Measurements from ENCODE around the gene RAB31.

The RAB31 gene

DNA sequence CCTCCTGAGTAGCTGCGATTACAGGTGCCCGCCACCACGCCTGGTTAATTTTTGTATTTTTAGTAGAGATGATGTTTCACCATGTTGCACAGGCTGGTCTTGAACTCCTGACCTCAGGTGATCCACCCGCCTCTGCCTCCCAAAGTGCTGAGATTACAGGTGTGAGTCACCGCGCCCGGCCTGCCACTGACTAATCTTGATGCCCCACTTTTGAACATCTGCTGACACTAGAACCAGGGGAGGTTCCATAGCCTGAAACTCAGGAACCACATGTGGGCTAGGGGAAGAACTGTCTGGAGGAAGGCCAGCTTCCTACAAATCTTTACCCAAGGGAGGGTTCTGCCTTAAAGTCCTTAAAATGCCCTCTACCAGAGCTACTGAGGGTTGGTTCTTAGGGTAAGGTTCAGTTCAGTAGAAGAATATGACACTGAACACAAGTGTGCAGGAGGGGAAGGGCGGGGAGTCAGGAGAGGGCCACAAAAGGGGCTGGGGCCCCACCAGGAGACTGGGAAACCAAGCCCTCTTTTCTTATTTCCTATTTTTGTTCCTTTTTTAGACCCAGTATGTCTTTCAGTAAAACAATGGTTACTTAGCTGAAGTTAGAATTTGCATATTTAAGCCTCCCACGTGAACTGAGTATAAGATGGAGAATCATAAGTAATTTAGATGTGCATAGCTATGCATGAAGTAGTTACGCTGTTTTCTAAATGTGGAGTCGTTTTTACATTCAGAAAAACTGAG, 6.3 kb upstream of the RAB31 start:
- Histone ChIP-seq H3K9me3 (ENCODE audit: severe bottlenecking) (no peaks in the 10 kb centered on the region), H3K36me3 (ENCODE audit: low read depth) (no peaks in the 10 kb centered on the region), H3K27me3 (ENCODE audit: insufficient read depth, poor library complexity, severe bottlenecking) (no peaks in the 10 kb centered on the region), H3K27ac (ENCODE audit: poor library complexity, severe bottlenecking) (no peak overlapping the region), H3K4me3 (ENCODE audit: severe bottlenecking) (no peak overlapping the region), H3K4me1 (ENCODE audit: insufficient read depth, poor library complexity, severe bottlenecking) (peaks cover 21% of the 10 kb centered on the region)
- DNase-seq (ENCODE audit: low spot score) (no peak), ATAC-seq (ENCODE audit: low read depth) (peak; percentile 42; the same call in 1 of the 3 replicates)
- TF ChIP-seq, protein P1, sequence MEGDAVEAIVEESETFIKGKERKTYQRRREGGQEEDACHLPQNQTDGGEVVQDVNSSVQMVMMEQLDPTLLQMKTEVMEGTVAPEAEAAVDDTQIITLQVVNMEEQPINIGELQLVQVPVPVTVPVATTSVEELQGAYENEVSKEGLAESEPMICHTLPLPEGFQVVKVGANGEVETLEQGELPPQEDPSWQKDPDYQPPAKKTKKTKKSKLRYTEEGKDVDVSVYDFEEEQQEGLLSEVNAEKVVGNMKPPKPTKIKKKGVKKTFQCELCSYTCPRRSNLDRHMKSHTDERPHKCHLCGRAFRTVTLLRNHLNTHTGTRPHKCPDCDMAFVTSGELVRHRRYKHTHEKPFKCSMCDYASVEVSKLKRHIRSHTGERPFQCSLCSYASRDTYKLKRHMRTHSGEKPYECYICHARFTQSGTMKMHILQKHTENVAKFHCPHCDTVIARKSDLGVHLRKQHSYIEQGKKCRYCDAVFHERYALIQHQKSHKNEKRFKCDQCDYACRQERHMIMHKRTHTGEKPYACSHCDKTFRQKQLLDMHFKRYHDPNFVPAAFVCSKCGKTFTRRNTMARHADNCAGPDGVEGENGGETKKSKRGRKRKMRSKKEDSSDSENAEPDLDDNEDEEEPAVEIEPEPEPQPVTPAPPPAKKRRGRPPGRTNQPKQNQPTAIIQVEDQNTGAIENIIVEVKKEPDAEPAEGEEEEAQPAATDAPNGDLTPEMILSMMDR (IDR thresholded peaks at IDR 0.05; ENCODE audit: poor library complexity, severe bottlenecking), result no peak

DNA sequence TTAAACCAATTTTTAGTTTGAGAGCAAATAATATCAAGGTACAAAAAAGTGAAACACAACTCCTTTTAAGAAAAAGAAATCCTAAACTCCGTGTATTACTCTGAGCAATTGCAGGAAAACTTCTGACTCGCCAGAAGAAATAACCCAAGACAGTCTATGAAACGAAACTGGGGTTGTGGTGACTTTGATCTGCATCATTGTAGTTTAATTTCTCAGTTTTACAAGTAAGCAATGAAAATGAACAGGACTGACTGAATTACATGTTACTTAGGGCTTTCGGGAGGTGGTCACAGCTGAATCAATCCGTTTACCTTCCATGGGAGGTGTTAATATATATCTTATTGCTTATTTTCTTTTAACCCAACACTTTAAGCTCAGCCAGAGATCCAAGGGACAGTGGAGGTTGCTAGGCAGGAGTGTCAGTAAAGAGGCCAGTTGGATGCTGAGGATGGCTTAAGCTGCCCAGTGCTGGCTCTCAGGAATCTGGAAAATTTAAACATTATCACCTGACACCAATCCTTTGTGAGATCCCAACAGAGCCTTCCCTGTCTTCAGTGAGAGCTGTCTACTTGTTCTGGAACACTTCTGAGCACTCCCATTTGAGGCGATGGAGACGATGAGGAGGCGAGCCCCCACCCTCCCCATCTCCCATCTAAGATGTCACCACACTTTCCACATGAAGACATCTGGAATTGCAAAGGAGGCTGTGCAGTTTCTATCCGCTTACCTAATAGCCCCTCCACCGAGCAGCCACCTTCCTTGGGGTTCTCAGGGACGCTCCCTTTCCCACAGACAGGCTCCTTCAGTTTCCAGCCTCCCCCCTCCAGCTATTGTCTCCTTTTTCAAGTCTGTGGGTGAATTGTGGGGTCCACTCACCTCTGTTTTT, 3.6 kb upstream of the RAB31 start:
- DNase-seq (ENCODE audit: low spot score) (no peak), ATAC-seq (ENCODE audit: low read depth) (no peak)
- Histone ChIP-seq H3K4me1 (ENCODE audit: insufficient read depth, poor library complexity, severe bottlenecking) (peaks cover 21% of the 10 kb centered on the region), H3K36me3 (ENCODE audit: low read depth) (no peaks in the 10 kb centered on the region), H3K27me3 (ENCODE audit: insufficient read depth, poor library complexity, severe bottlenecking) (no peaks in the 10 kb centered on the region), H3K4me3 (ENCODE audit: severe bottlenecking) (no peak overlapping the region), H3K9me3 (ENCODE audit: severe bottlenecking) (no peaks in the 10 kb centered on the region), H3K27ac (ENCODE audit: poor library complexity, severe bottlenecking) (no peak overlapping the region)
- TF ChIP-seq, protein P1 (IDR thresholded peaks at IDR 0.05; ENCODE audit: poor library complexity, severe bottlenecking), result no peak

DNA sequence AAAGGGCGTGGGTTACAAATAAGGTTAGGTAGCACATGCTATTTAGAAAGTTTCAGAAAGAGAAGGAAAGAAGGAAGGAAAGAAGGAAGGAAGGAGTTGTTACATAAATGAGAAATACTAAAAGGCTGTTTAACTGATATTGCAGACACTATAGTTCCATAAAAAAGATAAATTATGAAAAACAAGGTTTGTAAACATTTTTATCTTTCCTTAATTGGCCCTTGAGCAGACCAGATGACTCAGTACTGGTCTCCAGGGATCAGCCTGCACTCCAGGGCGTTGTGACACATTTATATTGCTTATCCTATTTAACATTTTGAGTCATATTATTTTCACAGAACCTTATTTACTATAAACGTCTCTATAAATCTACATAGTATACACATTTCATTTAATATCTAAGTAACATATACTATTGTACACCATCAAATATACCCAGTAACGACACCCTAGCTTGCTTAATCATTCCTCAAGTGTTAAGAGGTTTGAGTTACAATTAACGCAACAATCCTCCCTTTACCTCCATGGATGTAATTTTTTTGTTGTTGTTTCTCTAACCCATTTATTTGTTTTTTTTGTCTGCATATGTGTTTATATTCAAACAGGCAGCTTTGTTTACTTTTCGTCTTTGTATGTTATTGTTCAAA, 2.8 kb upstream of the RAB31 start:
- no peak for DNase-seq (ENCODE audit: low spot score)
- peak; percentile 31; the same call in 1 of the 3 replicates for ATAC-seq (ENCODE audit: low read depth)
- Histone ChIP-seq H3K4me3 (ENCODE audit: severe bottlenecking) (no peak overlapping the region), H3K27me3 (ENCODE audit: insufficient read depth, poor library complexity, severe bottlenecking) (no peaks in the 10 kb centered on the region), H3K36me3 (ENCODE audit: low read depth) (no peaks in the 10 kb centered on the region), H3K27ac (ENCODE audit: poor library complexity, severe bottlenecking) (no peak overlapping the region), H3K4me1 (ENCODE audit: insufficient read depth, poor library complexity, severe bottlenecking) (peaks cover 21% of the 10 kb centered on the region), H3K9me3 (ENCODE audit: severe bottlenecking) (no peaks in the 10 kb centered on the region)
- TF ChIP-seq, protein P1 (IDR thresholded peaks at IDR 0.05; ENCODE audit: poor library complexity, severe bottlenecking), result no peak

DNA sequence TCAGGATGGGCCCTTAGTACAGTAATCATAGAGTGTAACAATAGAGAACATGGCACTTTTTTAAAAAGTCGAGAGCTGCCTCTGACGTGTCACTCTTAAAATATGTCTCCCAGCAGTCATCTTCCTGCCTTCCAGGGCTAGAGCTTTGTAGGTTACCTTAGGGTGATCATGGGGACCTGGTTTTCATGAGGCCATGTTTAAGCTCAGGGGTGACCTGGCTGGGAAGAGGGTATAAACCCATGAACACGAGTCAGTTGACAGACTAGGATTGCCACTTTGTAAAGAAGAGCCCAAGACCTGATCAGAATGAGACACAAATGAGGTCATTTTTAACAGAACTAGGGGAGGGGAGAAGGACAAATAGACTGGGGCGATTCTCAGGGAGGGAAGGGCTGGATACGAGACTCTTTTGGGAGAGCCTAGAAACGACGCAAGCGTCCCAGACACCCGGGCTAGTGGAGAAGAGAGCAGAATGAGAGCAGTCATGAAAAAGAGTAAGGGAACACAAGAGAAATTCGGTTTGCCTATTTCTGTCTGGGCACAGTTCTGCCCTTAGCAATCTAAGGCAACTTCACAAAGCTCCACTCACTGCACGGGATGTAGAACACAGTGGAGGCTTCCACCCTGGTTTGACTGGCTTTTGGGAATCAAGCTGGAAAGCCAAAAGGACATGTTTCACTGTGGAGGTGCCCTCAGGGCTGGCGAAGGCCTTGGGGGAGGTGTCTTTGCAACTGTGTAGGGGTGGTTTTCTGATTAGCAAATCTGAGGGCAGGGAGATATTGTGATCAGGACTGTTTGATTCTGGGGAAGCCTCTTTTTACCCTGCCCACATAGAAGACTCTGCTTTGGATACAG, 1.8 kb upstream of the RAB31 start:
- TF ChIP-seq, protein P1 (IDR thresholded peaks at IDR 0.05; ENCODE audit: poor library complexity, severe bottlenecking), result no peak
- peaks cover 21% of the 10 kb centered on the region for H3K4me1 ChIP-seq (ENCODE audit: insufficient read depth, poor library complexity, severe bottlenecking)
- DNase-seq (ENCODE audit: low spot score) (no peak), ATAC-seq (ENCODE audit: low read depth) (no peak)
- no peak overlapping the region for H3K27ac ChIP-seq (ENCODE audit: poor library complexity, severe bottlenecking)
- no peak overlapping the region for H3K4me3 ChIP-seq (ENCODE audit: severe bottlenecking)
- no peaks in the 10 kb centered on the region for H3K9me3 ChIP-seq (ENCODE audit: severe bottlenecking)
- no peaks in the 10 kb centered on the region for H3K36me3 ChIP-seq (ENCODE audit: low read depth)
- H3K27me3 ChIP-seq (ENCODE audit: insufficient read depth, poor library complexity, severe bottlenecking), result no peaks in the 10 kb centered on the region

Data from RWPE2 (cell line).